Measurements from ENCODE around the gene ESR2. TPM values are rescaled to one million over a fixed set of nuclear protein-coding genes. Genes with fewer than 3 reads are reported as not detected.

ESR2 gene
- total RNA-seq, 5 donors from 2014 or later (not counting 1 experiment from before 2014, with no cell fraction given): 0.20 to 0.70 (median 0.43) TPM; not detected in 1

GRCh38 chr14:64137657-64138290 is 156.4 kb downstream of the ESR2 start:
- ChIA-PET POLR2A (no interaction called here), CTCF (no interaction called here)
- no peak for DNase-seq
- H3K4me3 ChIP-seq (ENCODE audit: control insufficient read depth in 1 of 2, extremely low read depth in 1 of 2, low read length in 1 of 2): no peak overlapping the region
- H3K9me3 ChIP-seq: no peaks in the 10 kb centered on the region
- H3K36me3 Mint-ChIP-seq: peaks cover 54% of the 10 kb centered on the region
- no peaks in the 10 kb centered on the region for H3K9me3 Mint-ChIP-seq
- H3K4me1 ChIP-seq (ENCODE audit: control insufficient read depth in 1 of 2, extremely low read depth in 1 of 2, insufficient read depth in 2 of 2, low read length in 2 of 2): no peaks in the 10 kb centered on the region
- no peaks in the 10 kb centered on the region for H3K27me3 Mint-ChIP-seq
- no peaks in the 10 kb centered on the region for H3K4me1 Mint-ChIP-seq
- no peak overlapping the region for H3K27ac ChIP-seq (ENCODE audit: low read length)
- no peak overlapping the region for H3K4me3 Mint-ChIP-seq
- H3K27ac Mint-ChIP-seq: no peak overlapping the region
- peaks cover 0 to 80% of the 10 kb centered on the region in 2 donors for H3K36me3 ChIP-seq (ENCODE audit: control insufficient read depth in 2 of 2, extremely low read depth in 1 of 2, insufficient read depth in 1 of 2, low read length in 1 of 2)
- no peaks in the 10 kb centered on the region for H3K27me3 ChIP-seq (replicated peaks in 1 of 2; ENCODE audit: control insufficient read depth in 2 of 2, extremely low read depth in 1 of 2, insufficient read depth in 2 of 2, low read length in 1 of 2)
- WGBS (ENCODE audit: insufficient coverage): 93% methylated on average over 7 of the region's 9 CpGs
- no peak for ATAC-seq (replicated peaks in 1 of 4)

GRCh38 chr14:64126548-64126947 is 167.6 kb downstream of the ESR2 start:
- Mint-ChIP-seq H3K9me3 (no peaks in the 10 kb centered on the region), H3K36me3 (peaks cover 72% of the 10 kb centered on the region)

DNA sequence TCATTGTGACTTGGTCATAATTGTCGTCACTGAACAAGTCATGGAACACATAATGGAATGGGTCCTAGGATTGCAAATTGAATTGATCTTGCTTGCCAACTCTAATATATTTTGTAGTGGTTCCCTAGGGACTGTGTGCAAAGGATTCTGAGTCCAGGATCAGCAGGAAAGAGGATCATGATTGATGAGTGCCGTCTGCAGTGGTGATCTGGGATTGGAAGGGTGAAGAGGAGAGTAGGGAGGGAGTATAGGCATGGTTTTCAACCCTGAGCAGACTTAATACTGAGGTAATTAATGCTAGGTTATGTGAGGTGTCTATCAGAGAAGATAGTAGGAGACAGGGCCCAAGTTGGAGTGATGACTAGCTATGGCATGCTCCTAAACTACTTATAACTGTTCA is 168.9 kb downstream of the ESR2 start:
- Mint-ChIP-seq H3K36me3 (peaks cover 65% of the 10 kb centered on the region), H3K27ac (no peak overlapping the region), H3K4me1 (no peaks in the 10 kb centered on the region), H3K27me3 (no peaks in the 10 kb centered on the region), H3K4me3 (no peak overlapping the region), H3K9me3 (no peaks in the 10 kb centered on the region)
- no peak for ATAC-seq (replicated peaks in 1 of 4)
- no peak overlapping the region for H3K4me3 ChIP-seq (ENCODE audit: control insufficient read depth in 1 of 2, extremely low read depth in 1 of 2, low read length in 1 of 2)
- H3K36me3 ChIP-seq (ENCODE audit: control insufficient read depth in 2 of 2, extremely low read depth in 1 of 2, insufficient read depth in 1 of 2, low read length in 1 of 2): peaks cover 2 to 89% of the 10 kb centered on the region in 2 donors
- 100% methylated on average over 1 of the region's 2 CpGs for WGBS (ENCODE audit: insufficient coverage)
- no peak for DNase-seq
- H3K4me1 ChIP-seq (ENCODE audit: control insufficient read depth in 1 of 2, extremely low read depth in 1 of 2, insufficient read depth in 2 of 2, low read length in 2 of 2): no peaks in the 10 kb centered on the region
- POLR2A ChIA-PET: no interaction called here
- CTCF ChIA-PET: no interaction called here
- no peaks in the 10 kb centered on the region for H3K27me3 ChIP-seq (replicated peaks in 1 of 2; ENCODE audit: control insufficient read depth in 2 of 2, extremely low read depth in 1 of 2, insufficient read depth in 2 of 2, low read length in 1 of 2)
- H3K9me3 ChIP-seq: no peaks in the 10 kb centered on the region
- no peak overlapping the region for H3K27ac ChIP-seq (ENCODE audit: low read length)

More at GRCh38 chr14:64126548-64126947, 167.6 kb downstream of the ESR2 start:
- Mint-ChIP-seq H3K27me3 (no peaks in the 10 kb centered on the region), H3K27ac (no peak overlapping the region), H3K4me1 (no peaks in the 10 kb centered on the region), H3K4me3 (no peak overlapping the region)
- ATAC-seq (replicated peaks in 1 of 4): no peak
- ChIA-PET CTCF (no interaction called here), POLR2A (no interaction called here)
- H3K4me3 ChIP-seq (ENCODE audit: control insufficient read depth in 1 of 2, extremely low read depth in 1 of 2, low read length in 1 of 2): no peak overlapping the region
- H3K9me3 ChIP-seq: no peaks in the 10 kb centered on the region
- H3K27ac ChIP-seq (ENCODE audit: low read length): no peak overlapping the region
- no peak for DNase-seq
- no peaks in the 10 kb centered on the region for H3K4me1 ChIP-seq (ENCODE audit: control insufficient read depth in 1 of 2, extremely low read depth in 1 of 2, insufficient read depth in 2 of 2, low read length in 2 of 2)
- peaks cover 0 to 90% of the 10 kb centered on the region in 2 donors for H3K36me3 ChIP-seq (ENCODE audit: control insufficient read depth in 2 of 2, extremely low read depth in 1 of 2, insufficient read depth in 1 of 2, low read length in 1 of 2)
- no peaks in the 10 kb centered on the region for H3K27me3 ChIP-seq (replicated peaks in 1 of 2; ENCODE audit: control insufficient read depth in 2 of 2, extremely low read depth in 1 of 2, insufficient read depth in 2 of 2, low read length in 1 of 2)
- 96% methylated on average over 4 of the region's 6 CpGs for WGBS (ENCODE audit: insufficient coverage)

- H3K27ac Mint-ChIP-seq: no peak overlapping the region
- WGBS (ENCODE audit: insufficient coverage): 83% methylated on average over 5 of the region's 5 CpGs
- ChIA-PET CTCF (interaction anchor here in 1 of 2 donors (0.6 to 1.0 kb wide), 2 partner anchors 9 to 40 kb away, joined by 3 to 6 read pairs; no protein-coding TSS in a partner anchor), POLR2A (no interaction called here)
- H3K9me3 Mint-ChIP-seq: no peaks in the 10 kb centered on the region
- no peak overlapping the region for H3K4me3 ChIP-seq (ENCODE audit: control insufficient read depth in 1 of 2, extremely low read depth in 1 of 2, low read length in 1 of 2)
- H3K4me1 Mint-ChIP-seq: no peaks in the 10 kb centered on the region
- no peak overlapping the region for H3K27ac ChIP-seq (ENCODE audit: low read length)
- no peaks in the 10 kb centered on the region for H3K27me3 Mint-ChIP-seq
- H3K4me3 Mint-ChIP-seq: no peak overlapping the region
- no peak for DNase-seq
- no peaks in the 10 kb centered on the region for H3K27me3 ChIP-seq (replicated peaks in 1 of 2; ENCODE audit: control insufficient read depth in 2 of 2, extremely low read depth in 1 of 2, insufficient read depth in 2 of 2, low read length in 1 of 2)
- no peaks in the 10 kb centered on the region for H3K4me1 ChIP-seq (ENCODE audit: control insufficient read depth in 1 of 2, extremely low read depth in 1 of 2, insufficient read depth in 2 of 2, low read length in 2 of 2)
- H3K36me3 ChIP-seq (ENCODE audit: control insufficient read depth in 2 of 2, extremely low read depth in 1 of 2, insufficient read depth in 1 of 2, low read length in 1 of 2): peaks cover 4 to 80% of the 10 kb centered on the region in 2 donors
- H3K36me3 Mint-ChIP-seq: peaks cover 63% of the 10 kb centered on the region
- ATAC-seq (replicated peaks in 1 of 4): no peak
- no peaks in the 10 kb centered on the region for H3K9me3 ChIP-seq
These were observed 170.8 kb downstream of the ESR2 start for GRCh38 chr14:64123241-64123822.

GRCh38 chr14:64119980-64120379 is 174.2 kb downstream of the ESR2 start:
- peaks cover 50% of the 10 kb centered on the region for H3K36me3 Mint-ChIP-seq
- Histone ChIP-seq H3K4me1 (ENCODE audit: control insufficient read depth in 1 of 2, extremely low read depth in 1 of 2, insufficient read depth in 2 of 2, low read length in 2 of 2) (no peaks in the 10 kb centered on the region), H3K9me3 (no peaks in the 10 kb centered on the region), H3K36me3 (ENCODE audit: control insufficient read depth in 2 of 2, extremely low read depth in 1 of 2, insufficient read depth in 1 of 2, low read length in 1 of 2) (peaks cover 4 to 73% of the 10 kb centered on the region in 2 donors), H3K27ac (ENCODE audit: low read length) (no peak overlapping the region), H3K4me3 (ENCODE audit: control insufficient read depth in 1 of 2, extremely low read depth in 1 of 2, low read length in 1 of 2) (no peak overlapping the region), H3K27me3 (replicated peaks in 1 of 2; ENCODE audit: control insufficient read depth in 2 of 2, extremely low read depth in 1 of 2, insufficient read depth in 2 of 2, low read length in 1 of 2) (no peaks in the 10 kb centered on the region)
- H3K27ac Mint-ChIP-seq: no peak overlapping the region
- POLR2A ChIA-PET: no interaction called here
- CTCF ChIA-PET: interaction anchor here in 1 of 2 donors (0.6 kb wide), 1 partner anchor 17 kb away, joined by 7 read pairs; no protein-coding TSS in a partner anchor
- DNase-seq: no peak
- no peaks in the 10 kb centered on the region for H3K4me1 Mint-ChIP-seq
- H3K27me3 Mint-ChIP-seq: no peaks in the 10 kb centered on the region
- no peak for ATAC-seq (replicated peaks in 1 of 4)
- H3K4me3 Mint-ChIP-seq: no peak overlapping the region
- no peaks in the 10 kb centered on the region for H3K9me3 Mint-ChIP-seq

GRCh38 chr14:64119500-64119899 is 174.7 kb downstream of the ESR2 start:
- H3K36me3 Mint-ChIP-seq: peaks cover 53% of the 10 kb centered on the region
- ChIA-PET POLR2A (no interaction called here), CTCF (interaction anchor here in 1 of 2 donors (0.6 kb wide), 1 partner anchor 17 kb away, joined by 7 read pairs; no protein-coding TSS in a partner anchor)
- DNase-seq (no peak), ATAC-seq (replicated peaks in 1 of 4) (no peak)
- H3K9me3 Mint-ChIP-seq: no peaks in the 10 kb centered on the region
- Histone ChIP-seq H3K36me3 (ENCODE audit: control insufficient read depth in 2 of 2, extremely low read depth in 1 of 2, insufficient read depth in 1 of 2, low read length in 1 of 2) (peaks cover 4 to 75% of the 10 kb centered on the region in 2 donors), H3K4me1 (ENCODE audit: control insufficient read depth in 1 of 2, extremely low read depth in 1 of 2, insufficient read depth in 2 of 2, low read length in 2 of 2) (no peaks in the 10 kb centered on the region), H3K9me3 (no peaks in the 10 kb centered on the region), H3K27me3 (replicated peaks in 1 of 2; ENCODE audit: control insufficient read depth in 2 of 2, extremely low read depth in 1 of 2, insufficient read depth in 2 of 2, low read length in 1 of 2) (no peaks in the 10 kb centered on the region), H3K4me3 (ENCODE audit: control insufficient read depth in 1 of 2, extremely low read depth in 1 of 2, low read length in 1 of 2) (no peak overlapping the region), H3K27ac (ENCODE audit: low read length) (no peak overlapping the region)
- 100% methylated on average over 1 of the region's 2 CpGs for WGBS (ENCODE audit: insufficient coverage)
- no peaks in the 10 kb centered on the region for H3K4me1 Mint-ChIP-seq
- H3K27ac Mint-ChIP-seq: no peak overlapping the region
- H3K4me3 Mint-ChIP-seq: no peak overlapping the region
- H3K27me3 Mint-ChIP-seq: no peaks in the 10 kb centered on the region

All from T-cell (primary cell).